Globus pallidus (tissue), 1 donor: ENCODE results near the gene CHST4.
"Not testable (repeated sequence)": the region's sequence is repeated elsewhere in the genome, so short reads cannot be mapped to it uniquely, and the experiment has no call there.

ENCODE experiments used
- DNase-seq: peaks from one replicate; pipeline ENCODE4 v3.0.0-alpha.2; 2015; ENCODE audit warnings: low spot score

The CHST4 gene

DNA sequence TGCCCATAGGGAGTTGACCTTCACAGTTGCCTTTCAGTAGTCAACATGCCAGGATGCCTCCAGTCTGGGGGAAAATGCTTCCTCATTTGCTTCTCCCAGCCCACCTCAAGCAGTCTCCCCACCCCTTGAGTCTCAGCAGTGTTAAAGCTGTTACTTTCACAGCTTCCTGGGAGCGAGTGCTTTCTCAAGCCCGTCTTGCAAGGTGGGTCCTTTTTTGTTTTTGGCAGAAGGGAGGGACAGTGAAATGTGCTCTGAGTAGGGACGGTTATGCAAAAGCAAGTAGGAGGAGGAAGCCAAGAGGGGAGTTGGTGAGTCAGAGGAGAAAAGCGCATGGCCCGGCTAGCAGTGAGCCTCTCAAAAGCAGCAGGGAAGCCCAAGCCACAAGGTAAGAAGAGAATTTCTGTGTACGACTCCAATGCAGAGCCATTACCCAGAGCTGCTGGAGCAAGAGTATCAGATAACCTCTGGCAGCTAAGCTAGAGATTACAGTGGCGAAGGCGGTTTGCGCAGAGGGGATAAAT, at the start of gene CHST4:
Gene CHST4, plus strand, starts transcription at position 316 of the 521 bp plus-strand sequence. CDS start 10,252 bp downstream, outside the sequence.
- no peak for DNase-seq

DNA sequence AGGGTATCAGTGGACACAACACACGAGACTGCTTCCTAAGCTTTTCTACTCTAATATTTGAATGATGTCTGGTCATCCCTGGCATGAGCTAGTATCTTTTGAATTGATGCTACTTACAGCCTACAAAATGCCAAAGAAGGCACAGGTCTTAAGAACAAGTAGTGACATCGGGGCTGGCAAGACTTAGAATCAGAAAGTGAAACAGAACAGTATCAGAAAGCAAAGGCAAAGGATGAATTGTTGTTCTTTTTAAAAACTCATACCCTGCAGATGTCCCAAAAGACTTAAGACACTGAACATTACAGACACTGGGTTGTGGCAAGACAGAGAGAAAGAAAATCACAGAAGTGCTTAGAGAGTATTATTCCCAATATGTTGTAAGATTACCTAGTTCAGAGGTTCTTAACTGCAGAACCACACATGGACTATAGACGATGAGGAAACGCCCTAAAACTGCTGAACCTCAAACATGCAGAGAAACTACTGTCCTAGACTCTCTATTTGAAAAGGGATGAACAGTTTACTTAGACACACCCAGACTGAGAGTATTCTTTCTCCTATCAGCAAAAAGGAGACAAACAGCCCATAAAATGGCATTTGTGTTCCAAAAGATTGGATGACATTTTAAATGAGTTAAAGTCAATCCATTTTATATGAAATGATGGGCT, 49.6 kb upstream of the CHST4 start:
- DNase-seq, result no peak

DNA sequence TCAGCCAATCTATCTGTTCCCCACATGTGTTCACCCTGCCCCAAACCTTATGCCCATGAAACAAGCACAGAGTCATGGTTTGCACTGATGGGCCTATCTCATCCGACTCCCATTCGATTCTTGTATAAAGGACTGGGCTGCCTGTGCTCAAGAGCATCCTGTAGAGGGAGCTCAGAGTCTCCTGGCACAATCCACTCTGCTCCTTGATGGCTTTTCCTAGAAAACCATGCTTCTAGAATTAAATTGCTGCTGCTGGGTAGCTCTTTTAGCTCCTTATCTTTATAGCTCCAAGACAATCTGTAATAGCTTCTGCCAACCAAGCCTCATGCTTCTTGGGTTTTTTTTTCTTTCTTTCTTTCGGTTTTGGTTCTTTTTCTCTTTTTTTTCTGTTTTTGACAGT, 46.8 kb upstream of the CHST4 start:
- DNase-seq, result peak; percentile 17

DNA sequence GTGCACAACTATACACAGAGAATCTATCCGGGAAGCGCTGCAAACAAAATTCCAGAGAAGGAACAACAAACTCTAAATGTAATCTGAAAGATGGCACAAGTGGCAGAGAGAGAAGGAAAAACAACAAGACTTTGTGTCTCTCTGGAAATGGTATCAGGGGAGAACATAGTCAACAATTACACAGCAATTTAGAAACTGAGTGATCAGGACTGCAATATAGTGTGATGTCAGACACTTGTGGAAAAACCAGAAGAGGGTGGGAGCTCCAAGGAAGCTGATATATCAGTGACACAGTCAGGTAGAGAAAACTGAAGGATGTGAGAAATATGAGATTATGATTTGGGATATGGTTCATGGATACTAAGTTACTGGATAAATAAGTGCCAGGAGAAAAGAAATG, 45.3 kb upstream of the CHST4 start:
- no peak for DNase-seq

DNA sequence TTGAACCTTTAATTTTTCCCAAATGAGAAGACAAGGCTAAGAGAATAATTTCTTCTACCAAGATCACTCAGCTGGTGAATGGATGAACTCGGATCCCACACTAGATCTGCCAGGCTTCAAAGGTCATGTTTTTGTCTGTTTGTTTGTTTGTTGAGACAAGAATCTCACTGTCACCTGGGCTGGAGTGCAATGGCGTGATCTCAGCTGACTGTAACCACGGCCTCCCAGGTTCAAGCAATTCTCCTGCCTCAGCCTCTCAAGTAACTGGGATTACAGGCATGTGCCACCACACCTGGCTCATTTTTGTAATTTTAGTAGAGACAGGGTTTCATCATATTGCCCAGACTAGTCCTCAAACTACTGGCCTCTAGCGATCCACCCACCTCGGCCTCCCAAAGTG, 43.7 kb upstream of the CHST4 start:
- DNase-seq, result no peak

DNA sequence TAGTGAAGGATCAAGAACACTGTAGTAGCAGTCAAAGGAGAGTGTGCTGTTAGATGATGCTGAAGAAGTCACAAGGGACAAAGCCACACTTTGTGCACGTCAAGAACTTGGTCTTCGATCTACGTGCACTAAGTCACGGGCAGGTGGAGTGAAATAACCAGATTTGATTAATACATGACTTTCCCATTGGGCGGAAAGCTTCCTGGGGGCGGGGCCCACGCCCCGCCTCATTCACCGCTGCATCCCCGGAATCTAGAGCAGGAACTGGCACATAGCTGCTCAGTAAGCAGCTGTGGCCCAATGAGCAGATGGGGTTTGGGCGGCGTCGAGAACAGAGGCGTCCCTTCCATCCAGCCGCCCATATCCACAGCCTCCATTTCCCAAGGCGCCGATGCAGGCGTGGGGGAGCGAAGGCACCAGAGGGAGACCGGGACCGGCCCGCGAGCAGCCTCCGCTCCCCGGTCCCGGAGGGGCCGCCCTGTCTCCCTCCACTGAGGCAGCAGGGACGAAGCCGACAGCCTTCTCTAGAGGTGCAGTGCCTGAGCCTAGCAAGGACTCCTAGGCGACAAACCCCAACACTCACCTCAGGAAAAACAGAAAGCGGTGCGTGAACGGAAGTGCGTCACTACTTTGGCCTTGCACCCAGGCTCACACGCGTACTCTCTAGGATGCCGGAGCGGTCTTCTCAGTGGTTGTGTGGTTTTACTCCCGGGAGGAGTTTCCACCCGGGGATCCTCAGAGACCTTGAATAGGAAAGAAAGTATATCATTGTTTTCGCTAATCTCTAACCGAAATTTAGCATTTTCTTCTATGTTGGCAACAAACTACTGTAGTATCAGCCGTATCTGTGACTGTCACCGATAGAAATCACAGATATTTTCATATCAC, 42.0 kb upstream of the CHST4 start:
- peak; percentile 93 for DNase-seq

DNA sequence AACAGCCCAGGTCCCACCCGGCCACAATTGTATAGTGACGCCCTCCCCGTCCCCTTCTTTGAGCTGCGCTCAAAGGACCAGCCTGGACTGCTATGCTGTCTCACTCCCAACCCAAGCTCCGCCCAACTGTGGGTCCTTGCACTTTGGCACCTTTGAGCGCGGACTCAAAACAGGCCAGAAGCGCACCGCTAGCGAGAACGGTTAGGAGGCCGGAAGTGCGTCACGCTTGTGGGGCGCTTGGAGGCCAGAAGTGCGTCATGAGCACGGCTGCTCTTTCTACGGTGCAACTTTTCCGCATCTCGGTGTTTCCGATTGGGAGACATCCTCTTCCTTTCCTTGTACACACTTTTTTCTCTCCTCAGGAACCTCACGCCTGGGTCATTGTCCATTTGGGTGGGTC, 37.1 kb upstream of the CHST4 start, which contains the start of gene ZNF19:
Gene ZNF19, minus strand, starts transcription at position 203 of the 400 bp plus-strand sequence. CDS start 7,210 bp downstream, outside the sequence.
- DNase-seq, result no peak

DNA sequence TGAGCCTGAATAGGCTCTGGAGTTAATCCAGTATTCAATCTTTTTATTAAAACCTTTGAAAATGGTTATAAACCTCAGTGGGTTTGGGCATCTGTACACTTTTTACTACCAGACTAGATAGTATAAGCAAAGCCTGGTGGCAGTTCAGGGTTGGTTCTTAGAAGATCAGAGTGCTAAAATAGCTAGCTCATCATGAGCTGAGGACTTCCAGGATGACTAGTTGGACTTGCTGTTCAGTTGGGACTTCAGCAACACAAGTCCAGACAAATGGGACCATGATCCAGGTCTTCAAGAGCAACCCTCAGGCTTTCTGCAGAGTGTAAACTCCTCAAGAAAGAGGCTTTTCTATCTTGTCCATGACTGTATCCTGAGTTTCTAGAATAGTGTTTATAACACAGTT, 35.9 kb upstream of the CHST4 start:
- no peak for DNase-seq

DNA sequence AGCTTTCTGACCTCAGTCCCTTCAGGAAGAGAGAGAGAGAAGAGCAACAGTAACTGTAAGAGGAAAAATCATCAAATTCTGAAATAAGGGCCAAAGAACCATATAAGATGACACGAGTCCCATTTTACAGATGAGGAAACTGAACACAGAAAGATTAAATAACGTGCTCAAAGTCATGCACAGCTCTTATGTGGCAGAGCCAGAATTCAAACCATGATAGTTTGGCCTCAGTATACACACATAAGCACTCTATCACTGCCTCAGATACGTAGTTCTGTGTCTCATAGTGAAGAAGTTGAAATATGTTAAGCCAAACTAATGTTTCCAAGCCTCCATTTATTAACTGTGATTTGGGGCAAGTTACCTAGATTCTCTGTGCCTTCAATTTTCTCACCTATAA, 35.2 kb upstream of the CHST4 start:
- no peak for DNase-seq

DNA sequence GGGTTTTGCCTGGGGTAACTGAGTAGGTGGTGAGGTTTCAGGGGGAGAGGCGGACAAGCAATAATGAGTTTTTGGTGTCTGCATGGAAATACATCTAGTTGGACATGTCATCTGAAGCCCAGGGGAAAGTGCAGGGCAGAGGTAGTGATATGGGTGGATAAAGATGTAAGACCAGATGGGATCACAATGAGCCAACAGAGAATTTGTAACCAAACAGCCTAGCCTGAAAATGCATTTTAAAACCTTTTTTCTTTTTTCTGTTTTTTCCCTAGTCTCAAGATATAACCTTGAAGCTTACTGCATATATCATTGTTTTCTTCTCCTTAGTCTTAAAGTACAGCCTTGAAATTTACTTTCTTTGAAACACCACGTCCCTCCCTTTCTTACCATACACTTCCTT, 33.4 kb upstream of the CHST4 start:
- DNase-seq, result no peak

DNA sequence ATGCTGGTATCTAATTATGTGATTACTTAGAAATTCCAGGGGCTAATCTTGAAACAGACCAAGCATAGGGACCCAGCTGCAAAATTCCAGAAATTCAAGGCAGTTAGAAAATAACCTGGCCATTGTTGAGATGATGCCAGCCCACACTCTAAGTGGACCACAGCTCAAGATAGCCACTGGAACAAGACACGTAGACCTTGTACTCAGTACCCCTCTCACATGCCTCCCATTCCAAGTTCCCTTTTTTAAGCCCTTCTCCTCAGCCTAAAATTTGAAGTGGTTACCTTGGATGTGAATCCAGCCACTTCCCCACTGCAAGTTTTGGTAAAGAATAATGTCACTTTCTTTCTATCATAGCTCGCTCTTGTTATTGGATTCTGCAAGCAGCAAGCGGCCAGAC, 33.0 kb upstream of the CHST4 start:
- DNase-seq, result no peak

DNA sequence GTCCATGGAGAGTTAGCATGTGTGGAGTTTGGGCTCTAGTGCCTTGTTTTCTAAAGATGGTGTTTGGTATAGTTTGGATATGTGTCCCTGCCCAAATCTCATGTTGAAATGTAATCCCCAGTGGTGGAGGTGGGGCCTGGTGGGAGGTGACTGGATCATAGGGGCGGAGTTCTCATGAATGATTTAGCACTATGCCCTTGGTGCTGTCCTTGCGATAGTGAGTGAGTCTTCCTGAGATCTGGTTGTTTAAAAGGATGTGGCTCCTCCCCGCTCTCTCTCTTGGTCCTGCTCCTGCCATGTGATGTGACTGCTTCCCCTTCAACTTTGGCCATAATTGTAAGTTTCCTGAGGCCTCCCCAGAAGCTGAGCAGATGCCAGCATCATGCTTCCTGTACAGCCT, 28.2 kb upstream of the CHST4 start:
- DNase-seq, result no peak

DNA sequence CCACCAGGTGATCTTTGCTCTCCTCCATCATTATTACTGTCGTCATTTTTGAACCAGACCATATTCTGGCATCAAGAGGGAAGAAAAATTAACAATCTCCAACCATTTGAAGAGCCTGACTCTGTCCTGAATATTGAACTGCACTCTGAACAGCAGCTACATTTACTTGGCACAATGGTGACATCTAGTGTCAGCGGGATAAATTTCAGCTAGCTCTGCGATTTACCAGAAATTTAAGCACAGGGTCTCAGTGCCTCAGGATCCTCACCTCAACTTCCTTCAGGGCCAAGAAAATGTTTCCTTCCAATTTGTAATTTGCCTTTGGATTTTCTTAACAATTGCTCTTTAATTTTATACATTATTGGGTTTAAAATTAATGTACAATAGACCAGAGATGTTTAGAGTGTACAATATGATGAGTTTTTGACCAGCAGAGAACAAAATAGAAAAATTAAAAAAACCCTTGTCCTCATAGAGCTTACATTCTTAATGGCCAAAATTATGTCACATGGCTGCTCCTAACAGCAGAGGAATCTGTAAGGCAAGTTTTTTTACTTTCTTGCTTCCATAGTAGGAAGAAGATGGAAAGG, 26.4 kb upstream of the CHST4 start:
- DNase-seq, result peak; percentile 50

DNA sequence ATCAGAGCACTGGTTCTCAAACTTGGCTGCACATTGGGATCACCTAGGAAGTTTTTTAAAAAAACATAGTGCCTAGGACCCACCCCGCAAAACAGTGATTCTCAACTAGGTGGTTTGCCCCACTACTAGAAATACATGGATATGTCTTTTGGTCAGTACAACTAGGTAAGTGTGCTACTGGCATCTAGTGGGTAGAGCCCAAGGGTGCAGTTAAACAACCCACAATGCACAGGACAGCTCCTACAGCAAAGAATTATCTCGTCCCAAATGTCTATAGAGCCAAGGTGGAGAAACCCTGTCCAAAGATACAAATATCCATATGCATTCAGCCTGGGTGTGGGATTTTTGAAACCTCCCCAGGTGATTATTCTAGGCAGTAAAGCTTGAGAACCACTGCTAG, 25.3 kb upstream of the CHST4 start:
- no peak for DNase-seq

DNA sequence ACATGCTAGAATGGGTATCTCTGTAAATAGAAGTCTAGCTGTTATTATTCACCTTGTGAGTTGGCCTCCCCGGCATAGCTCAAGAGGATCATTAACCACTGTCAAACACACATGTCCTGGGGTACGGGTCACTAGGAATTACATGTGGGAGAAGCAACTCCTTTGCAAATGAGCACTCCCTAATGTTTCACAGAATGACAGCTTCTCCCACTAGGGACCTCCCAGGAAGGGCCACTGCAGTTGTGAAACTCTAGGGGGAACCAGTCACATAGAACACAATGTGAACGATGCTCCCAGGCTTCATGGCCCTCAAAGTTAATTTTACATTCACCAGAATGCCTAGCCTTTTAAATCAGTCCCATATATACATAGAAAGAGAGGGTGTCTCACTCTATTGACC, 24.7 kb upstream of the CHST4 start:
- DNase-seq, result no peak

DNA sequence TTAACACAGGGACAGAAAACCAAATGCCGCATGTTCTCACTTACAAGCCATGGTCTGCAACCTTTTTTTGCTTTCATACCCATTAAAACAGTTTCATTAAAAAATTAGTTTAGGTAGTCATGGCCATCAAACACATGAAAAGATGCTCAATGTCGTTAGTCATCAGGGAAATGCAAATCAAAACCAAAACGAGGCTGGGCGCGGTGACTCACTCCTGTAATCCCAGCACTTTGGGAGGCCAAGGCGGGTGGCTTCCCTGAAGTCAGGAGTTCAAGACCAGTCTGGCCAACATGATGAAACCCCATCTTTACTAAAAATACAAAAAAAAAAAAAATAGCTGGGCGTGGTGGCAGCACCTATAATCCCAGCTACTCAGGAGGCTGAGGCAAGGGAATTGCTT, 22.2 kb upstream of the CHST4 start:
- DNase-seq, result not testable (repeated sequence)

DNA sequence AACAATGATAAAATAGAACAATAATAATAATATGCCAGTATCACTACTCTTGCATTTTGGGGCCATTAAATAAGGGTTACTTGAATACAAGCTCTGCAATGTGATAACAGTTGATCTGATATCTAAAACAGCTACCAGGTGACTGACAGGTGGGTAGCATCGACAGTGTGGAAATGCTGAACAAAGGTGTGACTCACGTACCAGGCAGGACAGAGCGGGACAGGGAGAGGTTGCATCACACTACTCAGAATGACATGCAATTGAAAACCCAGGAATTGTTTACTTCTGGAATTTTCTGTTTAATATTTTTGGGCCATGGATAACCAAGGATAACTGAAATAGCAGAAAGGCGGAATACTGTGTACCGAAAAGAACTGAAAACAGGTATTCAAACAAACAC, 21.3 kb upstream of the CHST4 start:
- no peak for DNase-seq

DNA sequence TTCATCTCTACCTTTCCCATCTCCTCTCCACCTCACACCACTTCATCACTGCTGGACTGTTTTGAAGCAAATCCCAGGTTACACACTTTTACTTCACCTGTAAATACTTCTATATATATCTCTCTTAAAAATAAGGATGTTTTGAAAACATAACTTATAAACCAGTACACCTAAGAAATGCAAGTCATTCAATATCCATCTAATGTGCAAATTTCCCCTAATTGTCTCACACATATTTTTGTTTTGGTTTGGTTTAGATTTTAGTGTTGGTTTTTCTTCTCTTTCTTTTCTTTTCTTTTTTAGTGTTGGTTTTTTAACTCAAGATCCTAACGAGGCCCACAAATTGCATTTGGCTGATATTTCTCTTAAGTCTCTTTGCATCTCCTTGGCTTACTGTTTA, 19.2 kb upstream of the CHST4 start:
- DNase-seq, result no peak

DNA sequence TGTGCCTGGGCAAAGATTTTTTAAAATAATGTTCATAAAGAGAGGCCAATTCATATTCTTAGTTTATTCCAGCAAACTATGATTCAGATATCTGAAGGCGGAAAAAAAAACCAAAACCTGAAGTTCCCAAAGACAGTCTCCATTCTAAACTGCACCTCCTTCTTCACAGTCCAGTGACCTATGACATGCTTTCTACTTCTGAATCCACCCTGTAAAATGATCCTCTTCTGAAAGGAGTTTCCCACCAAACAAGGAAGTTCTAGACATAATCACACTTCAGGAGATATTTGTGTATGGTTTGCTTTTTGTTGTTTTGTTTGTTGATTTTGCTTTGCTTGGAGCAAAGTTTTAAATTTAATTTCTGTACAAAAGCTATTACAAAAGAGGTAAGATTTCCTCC, 12.9 kb upstream of the CHST4 start:
- no peak for DNase-seq

DNA sequence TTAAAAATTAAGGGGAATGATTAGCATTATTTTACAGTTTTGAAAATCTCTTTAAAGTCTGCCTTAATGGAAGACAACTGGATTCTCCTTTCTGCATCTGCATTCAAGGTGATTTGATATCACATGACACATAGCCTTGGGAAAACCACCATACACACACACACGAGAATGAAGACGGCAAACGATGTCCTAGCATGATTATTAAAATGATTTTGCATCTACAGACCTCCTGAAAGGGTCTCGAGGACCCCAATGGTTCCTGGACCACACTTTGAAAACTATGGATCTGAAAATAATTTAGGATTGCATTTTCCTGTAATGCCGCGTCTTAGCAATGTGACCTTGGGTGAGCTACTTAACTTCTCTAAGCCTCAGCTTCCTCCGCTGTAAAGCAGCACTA, 11.8 kb upstream of the CHST4 start:
- DNase-seq, result no peak

DNA sequence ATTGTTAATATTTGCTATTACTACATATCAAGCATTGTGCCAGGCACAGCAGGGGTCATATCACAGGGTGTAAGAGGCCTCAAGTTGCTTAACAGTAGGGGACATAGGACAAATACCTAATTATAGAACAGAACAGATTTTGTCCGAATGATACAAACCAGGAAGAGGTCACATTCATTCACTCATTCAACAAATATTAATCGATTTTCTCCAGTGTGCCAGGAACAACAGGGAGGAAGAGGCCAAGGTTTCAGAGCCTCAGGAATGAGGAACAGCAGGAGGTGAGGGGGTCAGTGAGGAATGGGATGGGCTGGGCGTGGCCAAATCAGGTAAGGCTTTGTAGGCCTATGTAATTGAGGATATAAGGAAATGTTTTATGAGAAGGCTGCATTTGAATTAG, 11.2 kb upstream of the CHST4 start:
- DNase-seq, result no peak

DNA sequence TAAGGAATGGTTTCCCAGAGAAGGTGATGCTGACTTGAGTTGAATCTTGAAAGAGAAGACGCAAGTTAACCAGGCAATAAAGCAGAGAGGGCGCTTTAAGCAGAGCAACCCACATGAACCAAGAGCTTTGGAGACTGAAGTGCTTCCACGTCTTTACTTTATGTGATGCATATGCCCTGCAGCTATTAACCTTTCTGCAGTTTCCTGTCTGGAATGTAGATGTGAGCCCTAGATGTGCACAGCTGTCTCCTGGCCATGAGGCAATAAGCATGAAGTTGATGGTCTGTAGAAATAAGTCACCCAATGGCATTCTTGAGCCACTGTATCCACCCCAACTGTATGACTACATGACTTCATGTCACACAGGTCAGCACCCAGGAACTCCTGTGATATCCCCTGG, 5.7 kb upstream of the CHST4 start:
- no peak for DNase-seq
